ENCODE results near the gene NVL. TPM values are rescaled to one million over a fixed set of nuclear protein-coding genes. Genes with fewer than 3 reads are reported as not detected.
"Not testable (repeated sequence)": the region's sequence is repeated elsewhere in the genome, so short reads cannot be mapped to it uniquely, and the experiment has no call there.

Gene NVL
- total and polyA plus RNA-seq, 8 donors, result 22.4 to 46.5 (median 39.0) TPM

GRCh38 chr1:224325959-224326358 lies 4.0 kb downstream of the NVL start:
- DNase-seq (no peak), ATAC-seq (no peak)
- H3K4me3 ChIP-seq, result no peak overlapping the region
- no peak for TF ChIP-seq CTCF (IDR thresholded peaks at IDR 0.05)
- H3K36me3 ChIP-seq, result peaks cover 0 to 22% of the 10 kb centered on the region in 2 donors
- no peaks in the 10 kb centered on the region for H3K27me3 ChIP-seq
- peaks cover 6 to 25% of the 10 kb centered on the region in 2 donors for H3K4me1 ChIP-seq
- no peaks in the 10 kb centered on the region for H3K9me3 ChIP-seq
- intact Hi-C loops (cut with DNase I), result no loop called here
- H3K27ac ChIP-seq, result no peak overlapping the region

DNA sequence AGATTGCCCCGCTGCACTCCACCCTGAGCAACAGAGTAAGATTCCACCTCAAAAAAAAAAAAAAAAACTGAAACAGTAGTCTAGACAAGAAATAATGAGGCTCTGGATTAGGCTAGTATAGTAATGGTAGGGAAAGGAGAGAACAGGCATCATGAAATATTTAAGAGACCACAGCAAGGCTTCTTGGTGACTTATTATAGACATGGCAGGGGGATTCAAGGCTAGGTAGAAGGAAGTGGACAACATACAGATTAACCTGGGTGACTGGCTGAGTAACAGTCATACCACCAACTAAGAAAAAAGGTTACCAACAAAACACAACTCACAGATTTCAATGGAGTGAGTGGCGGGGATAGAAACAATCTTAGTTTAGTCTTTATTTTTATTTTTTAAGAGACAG lies 8.3 kb downstream of the NVL start:
- Histone ChIP-seq H3K9me3 (no peaks in the 10 kb centered on the region), H3K27me3 (no peaks in the 10 kb centered on the region), H3K36me3 (peaks cover 0 to 27% of the 10 kb centered on the region in 2 donors), H3K27ac (no peak overlapping the region), H3K4me3 (no peak overlapping the region), H3K4me1 (no peaks in the 10 kb centered on the region)
- no peak for ATAC-seq
- no peak for DNase-seq
- TF ChIP-seq CTCF (IDR thresholded peaks at IDR 0.05), result no peak
- intact Hi-C loops (cut with DNase I), result no loop called here

DNA sequence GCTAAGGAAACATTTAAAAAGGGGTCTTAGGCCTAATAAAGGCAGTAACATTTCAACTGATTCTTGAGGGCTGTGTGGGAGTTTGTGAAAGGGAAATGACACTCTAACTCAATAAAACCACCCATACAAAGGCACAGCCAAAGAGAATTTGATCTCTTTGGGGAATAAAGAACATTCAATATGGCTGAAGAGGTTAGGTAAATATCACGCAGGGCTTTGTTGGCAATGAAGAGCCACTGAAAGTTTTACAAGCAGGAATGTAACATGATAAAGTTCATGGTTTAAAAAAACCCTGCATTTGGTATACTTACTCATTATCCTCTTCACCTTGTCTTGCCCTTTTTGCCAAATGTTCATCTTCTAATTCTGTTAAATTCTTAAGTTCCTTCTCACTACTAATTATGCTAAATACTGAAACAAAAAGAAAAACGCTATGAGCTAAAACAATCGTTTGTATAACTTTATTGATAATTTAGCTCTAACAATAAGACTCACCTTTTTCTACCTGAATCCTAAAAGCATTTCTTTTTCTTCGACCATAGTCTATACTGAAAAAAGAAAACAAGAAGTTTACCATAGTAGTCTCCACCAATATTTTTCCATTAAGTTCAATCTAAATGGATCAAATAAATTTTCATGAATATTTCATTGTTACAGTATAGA lies 12.5 kb downstream of the NVL start:
- no peaks in the 10 kb centered on the region for H3K9me3 ChIP-seq
- peak overlapping the region in 1 of 2 donors; percentile 19 for H3K27ac ChIP-seq
- no peaks in the 10 kb centered on the region for H3K4me1 ChIP-seq
- no peak for TF ChIP-seq CTCF (IDR thresholded peaks at IDR 0.05)
- DNase-seq (no peak), ATAC-seq (peak; percentile 58)
- no peak overlapping the region for H3K4me3 ChIP-seq
- H3K27me3 ChIP-seq, result no peaks in the 10 kb centered on the region
- peaks cover 0 to 49% of the 10 kb centered on the region in 2 donors for H3K36me3 ChIP-seq
- intact Hi-C loops (cut with DNase I), result no loop called here

DNA sequence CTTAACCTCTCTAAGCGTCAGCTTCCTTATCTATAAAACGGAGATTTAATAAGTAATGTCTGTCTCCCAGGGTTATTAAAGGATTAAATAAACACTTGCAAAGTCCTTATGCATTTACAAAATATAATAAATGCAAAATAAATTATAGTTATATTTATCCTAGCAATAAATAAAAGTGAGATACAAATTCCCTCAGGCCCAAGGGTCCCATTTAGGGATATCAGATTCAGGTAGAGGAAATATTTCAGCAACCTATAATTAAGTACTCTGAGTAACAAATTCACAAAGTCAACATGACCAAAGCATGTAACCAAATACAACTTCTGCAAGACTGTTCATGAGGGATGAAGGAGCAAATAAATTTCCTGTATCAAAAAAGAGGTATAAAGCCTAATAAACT lies 17.9 kb downstream of the NVL start:
- ATAC-seq (peak; percentile 27), DNase-seq (no peak)
- intact Hi-C loops (cut with DNase I), result no loop called here
- Histone ChIP-seq H3K27ac (no peak overlapping the region), H3K4me1 (no peaks in the 10 kb centered on the region), H3K36me3 (peaks cover 0 to 91% of the 10 kb centered on the region in 2 donors), H3K4me3 (no peak overlapping the region), H3K9me3 (no peaks in the 10 kb centered on the region), H3K27me3 (no peaks in the 10 kb centered on the region)
- no peak for TF ChIP-seq CTCF (IDR thresholded peaks at IDR 0.05)

- peaks cover 0 to 92% of the 10 kb centered on the region in 2 donors for H3K36me3 ChIP-seq
- H3K27ac ChIP-seq; DNase-seq; intact Hi-C loops (cut with DNase I); H3K4me1 ChIP-seq; H3K4me3 ChIP-seq; H3K9me3 ChIP-seq; H3K27me3 ChIP-seq: not testable (repeated sequence)
- ATAC-seq, result peak; percentile 53
These were observed 18.5 kb downstream of the NVL start for GRCh38 chr1:224311503-224311902.

DNA sequence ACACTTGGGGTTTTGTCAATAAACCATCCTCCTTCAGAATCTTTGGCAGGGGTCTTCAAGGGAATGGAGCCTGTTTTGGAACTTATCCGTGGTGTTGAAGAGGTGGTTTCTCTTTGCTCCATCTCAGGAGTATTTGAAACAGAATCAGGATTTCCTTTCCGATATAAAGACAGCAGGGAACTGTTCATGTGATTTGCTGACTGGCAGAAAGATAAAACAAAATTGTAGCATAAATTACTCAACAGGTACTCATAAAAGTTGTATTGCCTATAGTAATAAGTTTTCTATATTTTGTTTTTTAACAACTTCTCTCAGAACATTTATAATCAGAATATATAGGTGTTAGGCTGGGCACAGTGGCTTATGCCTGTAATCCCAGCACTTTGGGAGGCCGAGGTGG lies 21.9 kb downstream of the NVL start:
- no peak for ATAC-seq

More for the DNA sequence above, 21.9 kb downstream of the NVL start:
- TF ChIP-seq CTCF (IDR thresholded peaks at IDR 0.05), result no peak
- Histone ChIP-seq H3K27me3 (no peaks in the 10 kb centered on the region), H3K9me3 (no peaks in the 10 kb centered on the region), H3K4me1 (no peaks in the 10 kb centered on the region), H3K36me3 (peaks cover 3 to 88% of the 10 kb centered on the region in 2 donors), H3K4me3 (no peak overlapping the region), H3K27ac (no peak overlapping the region)
- intact Hi-C loops (cut with DNase I), result no loop called here
- no peak for DNase-seq

Data from left lung (tissue), 10 donors.